Right lobe of liver (tissue), 6 donors: ENCODE data around the gene NOS1. TPM values are rescaled to one million over a fixed set of nuclear protein-coding genes. Genes with fewer than 3 reads are reported as not detected.

ENCODE experiments used
- ATAC-seq, 4 donors: fragments of 200-7000 bp; cut with Tn5 transposase; one replicate each; pipeline ENCODE4 v1.9.1; 2020; ENCODE audit warnings: mild to moderate bottlenecking in 4 of 4, moderate library complexity in 4 of 4
- DNase-seq, 3 donors: peaks; one replicate each; pipeline ENCODE4 v3.0.0-alpha.2; 2020
- H3K27ac ChIP-seq, 3 donors: fragments of 200-600 bp; one replicate each; pipeline ENCODE4 v1.8.0; 2022
- H3K27me3 ChIP-seq, 2 donors: fragments of 200-600 bp; one replicate each; pipeline ENCODE4 v1.8.0; 2022
- H3K36me3 ChIP-seq, 4 donors: fragments of 200-600 bp; sonication (generic) in 1 of 4; one replicate each; pipeline versions ENCODE4 v1.5.1 to v1.8.0; 2017 to 2022; ENCODE audit warnings: control low read depth in 1 of 4
- H3K4me1 ChIP-seq, 4 donors: fragments of 200-600 bp; sonication (generic) in 1 of 4; one replicate each; pipeline versions ENCODE4 v1.5.1 to v1.8.0; 2017 to 2022; ENCODE audit warnings: control low read depth in 1 of 4
- H3K4me3 ChIP-seq, 3 donors: fragments of 200-600 bp; one replicate each; pipeline ENCODE4 v1.8.0; 2022
- H3K9me3 ChIP-seq, 4 donors: fragments of 200-600 bp; sonication (generic) in 1 of 4; one replicate each; pipeline versions ENCODE4 v1.5.1 to v1.8.0; 2017 to 2022; ENCODE audit warnings: control low read depth in 1 of 4
- POLR2A ChIP-seq: fragments of 450-650 bp; IDR thresholded peaks from one replicate; pipeline ENCODE4 v1.6.1; 2017; ENCODE audit warnings: antibody characterized with exemption, mild to moderate bottlenecking
- WGBS: methylation state at CpG from one replicate; pipeline ENCODE4 v1.1.6; 2018; ENCODE audit warnings: low coverage, low lambda C conversion rate; ENCODE audit not compliant: insufficient coverage; ENCODE audit errors: missing lambda C conversion rate; 5-methylcytosine and 5-hydroxymethylcytosine counted together
- intact Hi-C, 2 donors: fragments of 100-400 bp; cut with DNase I; formaldehyde crosslinking; loops; one replicate each; pipeline versions ENCODE4 v1.11.2 to v1.14.1; 2022
- total RNA-seq, 6 experiments: library from RNA; depleted of rRNA in 2 of 6; stranded (reverse); fragments of >200 nt in 2 of 6; fragmentation: NEBNext Ultra II Directional in 3 of 6; extraction: Animal tissue kit (Norgen Biotek cat#: 25700) in 3 of 6; gene quantifications; one replicate each; pipeline versions ENCODE4 v1.1.0 to v1.2.4, GENCODE V29; 2016 to 2023
- TF ChIP-seq, protein P1 (sequence below), 4 donors: fragments of 200-600 bp in 3 of 4; fragments of 450-650 bp in 1 of 4; IDR thresholded peaks; one replicate each; pipeline versions ENCODE4 v1.5.1 to v1.8.0; 2016 to 2022; ENCODE audit warnings: antibody characterized with exemption in 4 of 4, mild to moderate bottlenecking in 2 of 4
- donor health status: DM: no; HTN: yes; CAD: no.
- donor health status: DM: no; HTN: no; CAD: no.
- donor health status: DM: no; HTN: no; CAD: no.
- donor health status: DM: no; HTN: yes; CAD: no.
- donor health status: DM: no; HTN: yes; CAD: no.

Gene NOS1
- total RNA-seq, 6 experiments from 2014 or later, result under 0.01 to 0.12 (median 0.05) TPM

DNA sequence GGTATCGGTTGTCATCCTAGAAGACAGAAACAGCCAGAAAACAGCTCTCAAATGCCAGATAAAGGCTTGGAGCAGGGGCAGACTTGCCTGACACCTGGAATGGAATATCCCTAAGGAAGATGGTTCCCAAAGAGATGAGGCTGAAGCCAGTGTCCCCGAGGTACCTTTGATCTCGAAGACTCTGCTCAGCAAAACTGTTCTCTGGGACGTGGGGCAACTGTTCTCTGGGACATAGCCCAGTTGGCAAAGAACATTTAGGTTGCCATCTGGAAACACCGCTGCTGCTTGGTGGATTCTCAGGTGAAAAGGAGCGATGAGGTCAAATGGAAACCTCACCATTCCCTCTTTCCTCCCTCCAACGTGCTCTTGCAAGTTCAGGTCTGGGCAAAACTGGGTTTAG lies 143.3 kb downstream of the NOS1 start:
- H3K4me1 ChIP-seq, result no peaks in the 10 kb centered on the region
- no peak overlapping the region for H3K4me3 ChIP-seq
- intact Hi-C loops, result no loop called here
- no peaks in the 10 kb centered on the region for H3K27me3 ChIP-seq
- H3K36me3 ChIP-seq, result no peaks in the 10 kb centered on the region
- H3K9me3 ChIP-seq, result no peaks in the 10 kb centered on the region
- no peak overlapping the region for H3K27ac ChIP-seq
- DNase-seq, result no peak
- no peak for ATAC-seq
- WGBS, result 53% methylated on average over 5 of the region's 7 CpGs
- no peak for TF ChIP-seq POLR2A
- TF ChIP-seq, protein P1, sequence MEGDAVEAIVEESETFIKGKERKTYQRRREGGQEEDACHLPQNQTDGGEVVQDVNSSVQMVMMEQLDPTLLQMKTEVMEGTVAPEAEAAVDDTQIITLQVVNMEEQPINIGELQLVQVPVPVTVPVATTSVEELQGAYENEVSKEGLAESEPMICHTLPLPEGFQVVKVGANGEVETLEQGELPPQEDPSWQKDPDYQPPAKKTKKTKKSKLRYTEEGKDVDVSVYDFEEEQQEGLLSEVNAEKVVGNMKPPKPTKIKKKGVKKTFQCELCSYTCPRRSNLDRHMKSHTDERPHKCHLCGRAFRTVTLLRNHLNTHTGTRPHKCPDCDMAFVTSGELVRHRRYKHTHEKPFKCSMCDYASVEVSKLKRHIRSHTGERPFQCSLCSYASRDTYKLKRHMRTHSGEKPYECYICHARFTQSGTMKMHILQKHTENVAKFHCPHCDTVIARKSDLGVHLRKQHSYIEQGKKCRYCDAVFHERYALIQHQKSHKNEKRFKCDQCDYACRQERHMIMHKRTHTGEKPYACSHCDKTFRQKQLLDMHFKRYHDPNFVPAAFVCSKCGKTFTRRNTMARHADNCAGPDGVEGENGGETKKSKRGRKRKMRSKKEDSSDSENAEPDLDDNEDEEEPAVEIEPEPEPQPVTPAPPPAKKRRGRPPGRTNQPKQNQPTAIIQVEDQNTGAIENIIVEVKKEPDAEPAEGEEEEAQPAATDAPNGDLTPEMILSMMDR (IDR thresholded peaks at IDR 0.05), result no peak

DNA sequence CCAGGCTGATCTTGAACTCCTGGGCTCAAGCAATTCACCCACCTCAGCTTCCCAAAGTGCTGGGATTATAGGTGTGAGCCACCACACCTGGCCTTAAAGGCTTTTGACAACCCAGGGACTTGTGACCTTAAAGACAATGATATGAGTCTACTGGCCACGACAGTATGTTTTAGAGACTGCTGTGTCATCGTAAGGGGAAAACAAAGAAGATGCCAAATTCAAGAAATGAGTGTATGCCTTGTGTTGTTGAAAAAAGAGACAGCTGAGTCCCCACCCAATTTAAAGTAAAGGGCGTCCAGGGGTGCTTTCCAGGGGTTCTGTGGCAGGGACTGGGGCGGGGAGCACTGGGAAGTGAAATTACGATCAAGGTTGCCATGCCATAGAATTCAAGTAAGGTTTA lies 144.7 kb downstream of the NOS1 start:
- H3K27me3 ChIP-seq, result no peaks in the 10 kb centered on the region

DNA sequence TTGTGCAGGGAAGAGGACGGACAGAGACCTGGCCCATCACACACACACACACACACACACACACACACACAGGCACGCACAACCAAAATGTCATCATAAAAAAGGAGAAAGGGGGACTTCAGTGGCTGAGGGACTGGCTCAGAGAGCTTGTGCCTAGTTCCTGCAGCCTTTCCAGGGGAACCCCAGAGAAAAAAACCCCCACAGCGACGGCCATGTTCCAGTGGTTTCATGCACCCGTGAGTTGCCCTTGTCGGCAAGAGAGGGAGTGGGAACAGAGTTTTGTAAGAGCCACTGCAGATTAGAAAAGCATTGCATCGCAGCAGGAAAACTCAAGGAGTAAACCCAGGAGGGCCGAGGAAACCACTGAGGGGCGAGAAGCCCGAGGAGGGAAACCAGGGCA lies 146.6 kb downstream of the NOS1 start:
- no peak overlapping the region for H3K4me3 ChIP-seq
- H3K9me3 ChIP-seq, result no peaks in the 10 kb centered on the region
- no peak overlapping the region for H3K27ac ChIP-seq
- no peak for DNase-seq
- ATAC-seq, result no peak
- no peaks in the 10 kb centered on the region for H3K27me3 ChIP-seq
- intact Hi-C loops, result no loop called here
- 53% methylated on average over 6 of the region's 10 CpGs for WGBS
- no peaks in the 10 kb centered on the region for H3K36me3 ChIP-seq
- TF ChIP-seq, protein P1 (IDR thresholded peaks at IDR 0.05), result no peak
- no peak for TF ChIP-seq POLR2A
- peaks cover 0 to 9% (median 2%) of the 10 kb centered on the region in 4 donors for H3K4me1 ChIP-seq

More for the DNA sequence above, 144.7 kb downstream of the NOS1 start:
- intact Hi-C loops, result no loop called here
- DNase-seq, result no peak
- no peak for ATAC-seq
- TF ChIP-seq, protein P1 (IDR thresholded peaks at IDR 0.05), result no peak
- no peak for TF ChIP-seq POLR2A
- H3K4me3 ChIP-seq, result no peak overlapping the region
- no peak overlapping the region for H3K27ac ChIP-seq
- no peaks in the 10 kb centered on the region for H3K36me3 ChIP-seq
- no peaks in the 10 kb centered on the region for H3K4me1 ChIP-seq
- no peaks in the 10 kb centered on the region for H3K9me3 ChIP-seq
- 55% methylated on average over 4 of the region's 5 CpGs for WGBS

DNA sequence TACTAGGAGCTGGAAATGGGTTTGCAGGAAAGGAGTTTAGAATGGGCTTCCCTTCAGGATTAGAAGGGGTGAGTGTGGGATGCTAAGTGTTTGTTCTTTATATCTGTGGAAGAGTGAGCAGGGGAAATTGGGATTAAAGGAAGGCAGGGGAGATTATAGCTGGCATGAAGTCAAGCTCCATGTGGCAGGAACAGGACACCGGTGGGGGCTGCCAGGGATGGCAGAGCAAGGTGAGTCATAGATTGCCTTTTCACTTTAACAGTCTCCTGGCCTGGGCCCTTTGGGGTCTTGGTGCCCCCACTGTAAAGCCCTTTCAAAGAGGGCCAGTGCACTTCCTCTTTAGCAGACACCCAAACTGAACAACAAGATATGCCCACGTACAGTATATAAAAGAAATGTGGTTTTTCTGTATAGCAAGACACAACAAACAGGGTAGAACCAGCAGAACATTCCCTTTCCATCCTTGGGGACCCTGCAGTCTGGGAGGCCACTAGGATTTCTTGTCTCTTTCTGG lies 148.1 kb downstream of the NOS1 start:
- WGBS, result 37% methylated on average over 2 of the region's 2 CpGs
- no peak for ATAC-seq
- no peak for DNase-seq
- no peaks in the 10 kb centered on the region for H3K36me3 ChIP-seq
- peaks cover 0 to 16% (median 2%) of the 10 kb centered on the region in 4 donors for H3K4me1 ChIP-seq
- H3K27me3 ChIP-seq, result no peaks in the 10 kb centered on the region
- intact Hi-C loops, result no loop called here
- H3K27ac ChIP-seq, result no peak overlapping the region
- H3K9me3 ChIP-seq, result no peaks in the 10 kb centered on the region
- TF ChIP-seq, protein P1 (IDR thresholded peaks at IDR 0.05), result no peak
- no peak for TF ChIP-seq POLR2A
- H3K4me3 ChIP-seq, result no peak overlapping the region
